HG02623 (cell line): ENCODE measurements around the gene ERF.
A peak's percentile ranks its signal among the peaks of the same experiment; 100 is the strongest.
"Not testable (repeated sequence)": the region's sequence is repeated elsewhere in the genome, so short reads cannot be mapped to it uniquely, and the experiment has no call there.

Experiments
- ATAC-seq: cut with Tn5 transposase; IDR thresholded peaks from one replicate; pipeline ENCODE4 v1.9.1; 2021; ENCODE audit warnings: moderate library complexity; ENCODE audit not compliant: unreplicated experiment

The ERF gene

DNA sequence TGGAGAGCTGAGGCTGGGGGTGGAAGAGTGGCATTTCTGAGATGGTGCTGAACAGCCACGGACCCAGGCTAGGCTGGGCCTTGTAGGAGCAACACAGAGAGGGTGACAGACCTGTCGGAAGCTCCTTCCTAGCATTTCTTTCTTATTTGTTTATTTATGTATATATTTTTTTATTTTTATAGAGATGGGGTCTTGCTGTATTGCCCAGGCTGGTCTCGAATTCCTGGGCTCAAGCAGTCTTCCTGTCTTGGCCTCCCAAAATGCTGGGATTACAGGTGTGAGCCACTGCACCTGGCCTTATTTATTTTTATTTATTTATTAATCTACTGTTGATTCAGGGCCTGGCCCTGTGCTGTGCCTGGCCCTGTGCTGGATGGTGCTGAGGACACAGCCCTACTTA, 20.6 kb upstream of the ERF start:
- ATAC-seq: no peak

DNA sequence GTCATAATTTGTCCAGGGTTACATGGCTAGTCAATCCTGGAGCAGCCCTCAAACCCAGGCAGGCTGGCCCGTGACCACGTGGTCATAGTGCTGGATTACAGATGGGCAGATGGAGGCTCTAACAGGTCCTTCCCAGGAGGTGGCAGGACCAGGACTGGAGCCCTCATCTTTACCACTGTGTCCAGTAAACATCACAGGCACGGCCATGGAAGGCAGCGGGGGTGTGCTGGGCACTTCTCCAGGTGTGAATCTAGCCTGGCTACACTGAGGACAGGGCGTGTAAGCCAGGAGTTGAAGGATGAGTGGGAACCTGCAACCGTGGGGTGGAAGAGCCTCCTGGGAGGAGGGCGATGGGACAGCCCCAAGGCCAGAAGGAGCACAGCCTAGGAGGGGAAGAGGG, 20.2 kb upstream of the ERF start:
- no peak for ATAC-seq

DNA sequence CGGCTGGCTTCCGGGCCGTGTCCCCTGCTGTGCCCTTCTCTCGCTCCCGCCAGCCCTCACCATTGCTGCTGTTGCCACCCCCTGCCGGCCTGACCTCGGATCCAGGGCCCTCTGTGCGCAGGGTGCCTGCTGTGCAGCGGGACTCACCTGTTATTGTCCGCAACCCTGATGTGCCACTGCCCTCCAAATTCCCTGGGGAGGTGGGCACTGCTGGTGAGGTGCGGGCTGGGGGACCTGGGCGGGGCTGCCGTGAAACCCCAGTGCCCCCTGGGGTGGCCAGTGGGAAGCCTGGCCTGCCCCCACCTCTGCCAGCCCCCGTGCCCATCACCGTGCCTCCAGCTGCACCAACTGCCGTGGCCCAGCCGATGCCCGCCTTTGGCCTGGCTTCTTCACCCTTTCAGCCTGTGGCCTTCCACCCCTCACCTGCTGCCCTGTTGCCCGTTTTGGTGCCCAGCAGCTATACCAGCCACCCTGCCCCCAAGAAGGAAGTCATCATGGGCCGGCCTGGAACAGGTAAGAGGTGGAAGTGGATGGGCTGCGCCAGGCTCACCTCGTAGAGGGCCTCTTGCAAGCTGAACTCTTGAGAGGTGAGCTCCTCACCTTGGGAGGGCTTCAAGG, 19.2 kb upstream of the ERF start:
- no peak for ATAC-seq

DNA sequence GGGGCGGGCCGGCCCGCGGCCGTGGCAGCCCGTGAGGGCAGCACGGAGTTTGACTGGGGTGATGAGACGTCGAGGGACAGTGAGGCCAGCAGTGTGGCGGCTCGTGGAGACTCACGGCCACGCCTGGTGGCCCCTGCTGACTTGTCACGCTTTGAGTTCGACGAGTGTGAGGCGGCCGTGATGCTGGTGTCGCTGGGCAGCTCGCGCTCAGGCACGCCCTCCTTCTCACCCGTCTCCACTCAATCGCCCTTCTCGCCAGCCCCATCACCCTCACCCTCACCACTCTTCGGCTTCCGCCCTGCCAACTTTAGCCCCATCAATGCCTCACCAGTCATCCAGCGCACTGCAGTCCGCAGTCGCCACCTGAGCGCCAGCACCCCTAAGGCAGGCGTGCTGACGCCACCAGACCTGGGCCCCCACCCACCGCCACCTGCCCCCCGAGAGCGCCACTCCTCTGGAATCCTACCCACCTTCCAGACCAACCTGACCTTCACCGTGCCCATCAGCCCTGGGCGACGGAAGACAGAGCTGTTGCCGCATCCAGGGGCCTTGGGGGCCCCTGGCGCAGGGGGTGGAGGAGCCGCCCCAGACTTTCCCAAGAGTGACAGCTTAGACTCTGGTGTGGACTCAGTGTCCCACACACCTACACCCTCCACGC, 18.6 kb upstream of the ERF start:
- no peak for ATAC-seq

DNA sequence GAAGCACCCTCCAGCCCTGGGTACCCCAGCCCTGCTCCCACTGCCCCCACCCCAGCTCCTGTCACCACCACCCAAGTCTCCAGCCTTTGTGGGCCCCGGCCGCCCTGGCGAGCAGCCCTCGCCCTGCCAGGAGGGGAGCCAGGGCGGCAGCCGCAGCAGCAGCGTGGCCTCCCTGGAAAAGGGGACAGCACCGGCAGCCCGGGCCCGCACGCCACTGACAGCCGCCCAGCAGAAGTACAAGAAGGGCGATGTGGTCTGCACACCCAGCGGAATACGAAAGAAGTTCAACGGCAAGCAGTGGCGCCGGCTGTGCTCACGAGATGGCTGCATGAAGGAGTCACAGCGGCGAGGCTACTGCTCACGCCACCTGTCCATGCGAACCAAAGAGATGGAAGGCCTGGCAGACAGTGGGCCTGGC, 18.1 kb upstream of the ERF start:
- no peak for ATAC-seq

DNA sequence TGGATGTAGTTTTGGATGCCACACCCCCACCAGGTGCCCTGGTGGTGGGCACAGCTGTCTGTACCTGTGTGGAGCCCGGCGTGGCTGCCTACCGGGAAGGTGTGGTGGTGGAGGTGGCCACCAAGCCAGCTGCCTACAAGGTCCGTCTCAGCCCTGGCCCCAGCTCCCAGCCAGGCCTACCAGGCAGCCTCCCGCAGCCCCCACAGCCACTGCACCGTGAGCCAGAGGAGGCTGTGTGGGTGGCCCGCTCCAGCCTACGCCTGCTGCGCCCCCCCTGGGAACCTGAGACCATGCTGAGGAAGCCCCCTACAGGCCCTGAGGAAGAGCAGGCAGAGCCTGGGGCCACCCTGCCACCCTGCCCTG, 17.6 kb upstream of the ERF start:
- no peak for ATAC-seq

DNA sequence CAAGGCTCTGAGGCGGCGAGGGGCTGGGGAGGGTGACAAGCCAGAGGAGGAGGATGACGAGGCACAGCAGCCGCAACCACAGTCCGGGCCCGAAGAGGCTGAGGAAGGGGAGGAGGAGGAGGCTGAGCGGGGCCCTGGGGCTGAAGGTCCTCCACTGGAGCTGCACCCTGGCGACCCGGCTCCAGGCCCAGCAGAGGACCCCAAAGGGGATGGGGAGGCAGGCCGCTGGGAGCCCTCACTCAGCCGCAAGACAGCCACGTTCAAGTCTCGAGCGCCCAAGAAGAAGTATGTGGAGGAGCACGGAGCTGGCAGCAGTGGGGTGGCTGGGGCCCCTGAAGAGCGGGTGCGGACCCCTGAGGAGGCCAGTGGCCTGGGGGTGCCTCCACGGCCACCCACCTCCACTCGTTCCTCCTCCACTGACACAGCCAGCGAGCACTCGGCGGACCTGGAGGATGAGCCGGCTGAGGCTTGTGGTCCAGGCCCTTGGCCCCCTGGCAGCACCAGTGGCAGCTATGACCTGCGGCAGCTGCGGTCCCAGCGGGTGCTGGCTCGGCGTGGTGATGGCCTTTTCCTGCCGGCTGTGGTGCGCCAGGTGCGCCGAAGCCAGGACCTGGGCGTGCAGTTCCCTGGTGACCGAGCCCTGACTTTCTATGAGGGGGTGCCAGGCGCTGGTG, 17.1 kb upstream of the ERF start:
- no peak for ATAC-seq

DNA sequence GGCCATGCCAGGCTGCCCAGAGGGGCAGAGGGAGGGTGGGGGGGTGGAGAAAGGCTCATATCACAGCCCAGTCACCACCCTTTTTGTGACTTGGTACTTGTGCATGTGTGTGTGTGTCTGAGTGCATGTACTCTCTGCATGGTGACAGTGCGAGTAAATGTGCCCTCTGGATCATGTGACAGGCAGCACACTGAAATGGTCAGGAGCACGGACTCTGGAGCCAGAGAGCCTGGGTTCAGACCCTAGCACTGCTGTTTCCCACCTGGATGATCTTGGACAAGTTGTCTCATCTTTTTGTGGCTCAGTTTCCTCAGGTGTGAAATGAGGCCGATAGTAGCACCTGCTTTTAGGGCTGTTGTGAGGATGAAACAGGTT, 16.1 kb upstream of the ERF start:
- no peak for ATAC-seq

DNA sequence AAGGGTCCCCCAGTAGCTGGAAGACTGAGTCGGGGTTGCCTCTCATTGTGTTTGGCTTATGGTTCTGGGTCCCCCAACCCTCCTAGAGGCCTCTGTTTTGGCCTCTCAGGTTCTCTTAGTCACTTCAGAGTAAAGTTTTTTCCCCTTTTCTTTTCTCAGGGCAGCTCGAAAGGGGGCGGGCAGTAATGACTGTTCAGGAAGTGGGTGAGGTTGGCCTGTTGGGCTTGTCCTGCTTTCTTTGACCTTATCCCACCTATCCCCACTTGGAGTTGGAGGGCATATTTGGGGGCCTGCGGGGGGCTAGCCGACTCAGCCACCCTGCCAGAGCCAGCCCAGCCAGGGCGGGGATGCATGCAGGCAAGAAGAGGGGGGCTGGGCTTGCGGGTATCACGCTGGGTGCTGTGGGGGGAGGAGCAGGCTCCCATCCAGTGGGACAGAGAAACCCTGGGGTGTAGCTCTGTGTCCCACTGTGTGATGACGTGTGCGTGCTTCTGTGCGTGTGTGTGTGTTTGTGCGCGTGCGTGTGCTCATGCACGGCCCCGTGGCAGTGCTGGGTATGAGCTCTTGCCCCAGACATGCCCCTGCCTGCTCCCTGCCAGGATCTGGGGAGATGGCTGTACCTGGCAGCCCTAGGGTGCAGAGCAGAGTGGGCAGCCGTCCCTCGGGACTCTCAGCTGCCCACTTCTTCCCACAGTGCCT, 15.6 kb upstream of the ERF start:
- no peak for ATAC-seq

DNA sequence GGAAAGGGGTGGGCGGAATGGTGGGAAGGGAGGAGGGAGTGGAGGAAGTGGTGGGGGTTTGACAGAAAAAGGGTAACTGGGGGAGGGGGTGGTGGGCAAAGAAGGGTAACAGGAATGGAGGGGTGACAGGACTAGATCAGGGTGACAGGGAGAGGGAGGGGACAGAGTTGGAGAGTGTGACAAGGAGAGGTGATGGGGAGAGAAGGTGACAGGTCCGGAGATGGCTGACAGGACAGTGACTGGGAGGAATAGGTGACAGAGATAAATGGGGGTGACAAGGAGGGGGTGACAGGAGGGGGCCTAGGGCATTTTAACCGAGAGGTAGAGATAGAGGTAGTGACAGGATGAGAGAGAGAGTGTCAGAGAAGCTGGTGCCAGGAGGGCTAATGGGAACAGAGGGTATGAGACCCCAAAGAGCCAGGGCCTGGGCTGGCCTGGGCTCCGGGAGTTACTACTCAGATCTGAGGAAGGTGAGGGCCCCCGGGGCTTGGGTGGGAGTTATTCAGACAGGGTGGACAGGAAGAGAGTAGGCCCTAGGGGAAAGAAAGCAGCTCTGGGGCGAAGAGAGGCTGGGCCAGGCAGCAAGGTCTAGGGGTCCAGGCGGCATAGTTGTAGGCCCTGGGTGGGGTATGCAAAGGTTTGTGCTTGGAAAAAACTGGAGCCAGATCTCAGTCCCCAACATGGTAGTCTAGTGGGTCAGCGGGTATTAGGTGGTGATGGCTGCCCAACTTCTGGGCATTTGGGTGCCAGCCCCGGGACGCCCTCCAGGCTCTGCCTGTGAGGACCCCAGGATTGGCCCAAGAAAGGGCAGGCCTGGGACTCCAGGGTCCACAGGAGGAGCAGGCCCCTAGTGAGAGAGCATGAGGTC, 14.8 kb upstream of the ERF start:
- ATAC-seq: no peak

DNA sequence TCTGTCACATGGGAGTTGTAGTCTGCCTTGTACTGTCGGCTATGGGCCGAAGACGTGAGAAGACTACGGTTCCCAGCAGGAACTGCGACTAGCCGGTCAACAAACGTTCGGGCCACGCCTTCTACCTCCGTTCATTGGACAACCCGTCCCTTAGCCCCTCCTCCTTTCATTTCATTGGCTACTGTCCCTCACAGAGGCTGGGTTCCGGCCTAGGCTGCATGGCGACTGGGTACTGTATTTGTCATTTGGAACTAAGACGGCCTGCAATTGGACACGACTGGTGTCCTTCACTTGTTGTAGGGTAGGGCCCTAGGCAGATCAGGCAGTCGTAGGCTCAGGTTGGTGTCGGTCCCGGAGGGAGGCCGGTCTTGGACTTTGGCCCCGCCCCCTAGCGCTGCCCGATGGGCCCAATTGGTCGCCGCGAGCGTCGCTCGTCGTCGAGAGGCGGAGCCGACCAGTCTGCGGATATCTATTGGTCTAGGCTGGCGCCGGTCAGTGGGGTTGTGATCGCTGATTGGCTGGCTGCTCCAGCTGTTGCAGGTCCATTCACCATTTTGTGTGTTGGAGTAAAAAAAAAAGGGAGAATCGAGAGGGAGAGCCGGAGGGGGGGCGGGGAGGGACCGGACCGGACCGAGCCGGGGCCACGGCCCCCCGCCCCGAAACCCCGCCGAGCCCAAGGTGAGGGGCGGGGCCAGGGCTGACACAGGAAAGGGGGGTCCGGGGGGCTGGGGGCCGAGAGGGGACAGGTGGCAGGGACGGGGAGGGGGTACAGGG, 14.0 kb upstream of the ERF start, which contains the start of gene CIC:
Gene CIC, plus strand, starts transcription at position 549 of the 774 bp plus-strand sequence. CDS start 2,532 bp downstream, outside the sequence.
- ATAC-seq: peak; percentile 75

DNA sequence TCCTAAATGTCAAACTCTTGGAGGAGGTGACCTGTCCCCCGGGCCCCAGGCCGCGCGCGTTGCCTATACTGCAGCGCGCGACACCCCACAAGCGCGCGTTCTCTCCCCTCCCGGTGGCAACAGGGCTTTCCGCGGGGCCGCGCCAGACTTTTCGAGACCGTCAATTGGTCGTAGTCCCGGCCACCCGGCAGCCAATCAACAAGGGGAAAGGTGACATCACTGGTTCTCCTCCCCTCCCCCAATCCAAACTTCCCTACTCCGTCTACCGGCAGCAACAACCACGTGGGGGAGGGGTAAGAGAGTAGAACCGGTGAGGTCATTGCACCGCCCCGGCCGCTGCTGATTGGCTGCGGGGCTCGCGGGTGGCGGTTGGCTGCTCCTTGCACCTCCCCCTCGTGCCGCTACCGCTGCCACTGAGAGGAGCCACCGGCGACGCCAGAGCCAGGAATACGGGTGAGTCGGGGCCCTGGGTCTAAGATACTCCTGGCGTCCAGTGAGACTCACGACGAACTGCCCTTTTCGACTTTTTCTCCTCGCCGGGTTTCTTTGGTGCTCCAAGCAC, 13.3 kb upstream of the ERF start:
- ATAC-seq: peak; percentile 45

DNA sequence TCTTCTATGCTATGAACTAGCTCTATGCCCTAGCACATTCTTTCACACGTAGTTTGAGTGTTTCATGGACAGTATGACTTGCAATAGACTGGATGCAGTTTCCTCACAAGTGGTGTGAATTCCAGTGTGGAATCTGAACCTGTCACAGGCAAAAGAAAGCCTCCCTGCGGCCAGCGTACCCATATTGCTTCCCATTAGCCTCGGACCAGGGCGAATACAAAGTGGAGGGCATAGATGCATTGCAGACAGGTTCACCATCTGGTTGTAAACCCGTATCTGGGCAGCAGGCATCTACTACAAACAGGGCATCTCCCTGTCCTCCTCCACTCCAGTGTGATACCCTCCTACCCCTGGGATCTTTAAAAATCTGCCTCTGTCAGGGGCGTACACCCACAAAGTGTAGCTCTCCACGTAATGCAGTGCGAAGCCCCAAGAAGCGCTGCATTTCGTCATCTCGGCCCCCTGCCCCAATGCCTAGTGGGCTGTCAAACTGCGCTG, 12.8 kb upstream of the ERF start:
- no peak for ATAC-seq

DNA sequence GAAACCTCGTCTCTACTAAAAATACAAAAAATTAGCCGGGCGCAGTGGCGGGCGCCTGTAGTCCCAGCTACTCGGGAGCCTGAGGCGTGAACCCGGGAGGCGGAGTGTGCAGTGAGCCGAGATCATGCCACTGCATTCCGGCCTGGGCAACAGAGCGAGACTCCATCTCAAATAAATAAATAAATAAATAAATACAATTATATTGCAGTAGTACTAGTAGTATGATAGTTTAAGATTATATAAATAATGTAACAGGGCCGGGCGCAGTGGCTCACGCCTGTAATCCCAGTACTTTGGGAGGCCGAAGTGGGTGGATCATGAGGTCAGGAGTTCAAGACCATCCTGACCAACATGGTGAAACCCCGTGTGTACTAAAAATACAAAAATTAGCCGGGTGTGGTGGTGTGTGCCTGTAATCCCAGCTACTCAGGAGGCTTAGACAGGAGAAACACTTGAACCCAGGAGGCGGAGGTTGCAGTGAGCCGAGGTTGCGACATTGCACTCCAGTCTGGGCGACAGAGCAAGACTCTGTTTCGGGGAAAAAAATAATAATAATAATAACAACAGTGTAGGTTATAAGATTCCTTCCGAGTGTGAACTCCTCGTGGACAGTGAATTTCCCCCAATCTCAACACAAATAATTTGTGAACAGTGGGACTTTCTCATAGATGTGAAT, 12.1 kb upstream of the ERF start:
- not testable (repeated sequence) for ATAC-seq

DNA sequence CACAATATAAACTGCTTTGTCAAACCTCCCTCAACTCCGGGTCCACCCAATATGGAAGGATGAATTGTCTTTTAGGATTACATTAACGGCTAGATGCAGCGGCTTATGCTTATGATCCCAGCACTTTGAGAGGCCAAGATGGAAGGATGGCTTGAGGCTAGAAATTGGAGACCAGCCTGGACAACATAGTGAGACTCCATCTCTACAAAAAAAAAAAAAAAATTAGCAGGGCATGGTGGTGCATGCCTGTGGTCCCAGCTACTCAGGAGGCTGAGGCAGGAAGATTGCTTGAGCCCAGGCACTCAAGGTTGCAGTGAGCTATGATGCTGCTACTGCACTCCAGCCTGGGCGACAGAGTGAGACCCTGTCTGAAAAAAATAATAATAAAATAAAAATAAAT, 11.2 kb upstream of the ERF start:
- ATAC-seq: not testable (repeated sequence)

DNA sequence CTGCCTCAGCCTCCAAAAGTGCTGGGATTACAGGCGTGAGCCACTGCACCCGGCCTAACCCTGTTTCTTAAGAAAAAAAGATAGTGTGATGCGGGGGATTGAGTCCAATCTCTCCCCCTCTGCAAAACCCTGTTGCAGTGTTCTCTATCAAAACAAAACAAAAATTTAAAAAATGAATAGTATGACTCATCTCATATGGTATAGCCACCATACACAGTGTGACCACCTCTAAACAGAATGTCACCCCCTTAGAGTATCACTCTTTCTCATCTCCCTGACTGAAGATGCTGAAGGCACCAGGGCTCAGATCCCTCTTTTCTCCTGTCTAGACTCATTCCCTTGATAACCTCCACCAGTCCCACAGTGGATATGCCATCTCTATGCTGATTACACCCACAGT, 6.8 kb upstream of the ERF start:
- no peak for ATAC-seq

DNA sequence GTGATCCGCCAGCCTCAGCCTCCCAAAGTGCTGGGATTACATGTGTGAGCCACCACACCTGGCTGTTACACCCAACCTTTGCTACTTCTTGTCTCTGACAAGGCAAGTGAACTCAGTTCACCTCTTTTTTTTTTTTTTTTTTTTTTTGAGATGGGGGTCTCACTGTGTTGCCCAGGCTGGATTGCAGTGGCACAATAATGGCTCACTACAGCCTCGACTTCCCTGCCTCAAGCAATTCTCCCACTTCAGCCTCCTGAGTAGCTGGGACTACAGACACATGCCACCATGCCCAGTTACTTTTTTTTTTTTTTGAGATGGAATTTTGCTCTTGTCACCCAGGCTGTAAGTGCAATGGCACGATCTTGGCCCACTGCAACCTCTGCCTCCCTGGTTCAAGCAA, 2.9 kb upstream of the ERF start:
- not testable (repeated sequence) for ATAC-seq

DNA sequence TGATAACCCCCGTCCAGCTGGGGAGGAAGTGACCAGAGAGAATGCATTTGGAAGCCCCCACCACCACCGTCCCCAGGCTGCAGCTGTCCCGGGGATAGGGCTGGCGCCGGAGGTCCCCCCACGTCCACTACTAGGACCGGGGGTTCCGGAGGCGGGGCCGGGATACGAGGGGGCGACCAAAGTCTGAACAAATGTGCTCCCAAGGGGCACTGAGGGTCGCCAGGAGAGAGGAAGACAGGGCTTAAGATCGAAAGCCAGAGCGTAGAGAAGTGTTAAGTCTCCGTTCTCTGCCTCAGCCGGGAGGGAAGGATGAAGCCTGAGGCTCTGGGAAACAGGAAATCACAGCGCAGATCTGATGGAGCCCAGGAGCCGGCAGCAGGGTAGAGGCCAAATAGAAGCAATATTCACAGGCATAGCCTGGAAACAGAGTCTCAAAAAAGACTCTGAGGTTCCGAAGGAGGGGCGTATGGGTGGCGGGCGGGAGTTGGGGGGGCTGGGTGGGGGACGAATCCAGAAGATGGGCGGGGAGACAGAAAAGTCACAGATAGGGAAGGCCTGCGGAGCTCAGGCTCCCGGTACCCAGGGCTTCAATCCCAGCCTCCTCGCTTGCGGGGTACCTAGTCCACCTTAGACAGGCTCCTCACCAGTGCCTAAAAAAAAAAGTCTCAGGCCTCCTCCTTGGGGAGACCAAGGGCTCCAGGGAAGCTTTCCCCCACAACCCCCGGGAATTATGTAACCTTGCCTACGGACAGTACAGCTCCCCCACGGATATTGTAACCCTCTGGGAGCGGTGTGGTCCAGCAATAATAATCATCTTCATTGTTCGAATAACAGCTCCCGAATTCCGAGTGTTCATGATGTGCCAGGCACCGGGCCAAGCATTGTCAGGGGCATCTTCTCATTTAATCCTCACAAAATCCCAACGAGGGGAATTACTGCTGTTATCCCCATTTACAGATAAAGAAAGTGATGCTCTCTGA, 1.1 kb upstream of the ERF start:
- no peak for ATAC-seq
